Uterus (tissue), 4 donors: Measurements from ENCODE around the gene TMEM131L. TPM values are rescaled to one million over a fixed set of nuclear protein-coding genes. Genes with fewer than 3 reads are reported as not detected.

Experiments used
- DNase-seq, 2 donors: peaks; one replicate each; pipeline ENCODE4 v3.0.0-alpha.2; 2019 to 2020
- H3K27ac ChIP-seq, 2 donors: fragments of 200-600 bp; sonication (generic); 1 replicate in 1 of 2; 2 replicates in 1 of 2; pipeline ENCODE4 v1.5.1; 2016 to 2018
- H3K27me3 ChIP-seq, 2 donors: fragments of 200-600 bp; sonication (generic); one replicate each; pipeline ENCODE4 v1.5.1; 2018 to 2019; ENCODE audit warnings: control low read depth in 1 of 2
- H3K36me3 ChIP-seq, 2 donors: fragments of 200-600 bp; sonication (generic); one replicate each; pipeline ENCODE4 v1.5.1; 2019; ENCODE audit warnings: control low read depth in 1 of 2
- H3K4me1 ChIP-seq, 2 donors: fragments of 200-600 bp; sonication (generic); one replicate each; pipeline ENCODE4 v1.5.1; 2018 to 2019; ENCODE audit warnings: control low read depth in 1 of 2
- H3K4me3 ChIP-seq, 2 donors: fragments of 200-600 bp; sonication (generic); 1 replicate in 1 of 2; 2 replicates in 1 of 2; pipeline ENCODE4 v1.5.1; 2018 to 2019; ENCODE audit warnings: mild to moderate bottlenecking in 1 of 2
- H3K9me3 ChIP-seq, 2 donors: fragments of 200-600 bp; sonication (generic); one replicate each; pipeline ENCODE4 v1.5.1; 2019; ENCODE audit warnings: control low read depth in 1 of 2
- CTCF ChIP-seq, 4 experiments: fragments of 200-600 bp in 2 of 4; fragments of 450-650 bp in 2 of 4; sonication (generic) in 2 of 4; IDR thresholded peaks; one replicate each; pipeline ENCODE4 v1.5.1; 2016 to 2019; ENCODE audit warnings: antibody characterized with exemption in 4 of 4, mild to moderate bottlenecking in 2 of 4, moderate library complexity in 1 of 4
- POLR2A ChIP-seq, 2 donors: fragments of 450-650 bp; IDR thresholded peaks; one replicate each; pipeline ENCODE4 v1.6.1; 2016; ENCODE audit warnings: antibody characterized with exemption in 2 of 2, mild to moderate bottlenecking in 1 of 2, moderate library complexity in 1 of 2
- intact Hi-C: fragments of 100-400 bp; cut with DNase I; formaldehyde crosslinking; loops from one replicate; pipeline ENCODE4 v1.15.1; 2023; ENCODE audit warnings: low total_unique reads
- total RNA-seq, 4 donors: library from RNA; depleted of rRNA in 3 of 4; stranded (reverse); fragments of >200 nt in 3 of 4; gene quantifications; one replicate each; pipeline versions ENCODE4 v1.1.0 to v1.2.4, GENCODE V29; 2014 to 2023
- donor health status: DM: yes; HTN: yes; CAD: no.

Gene TMEM131L
- total RNA-seq, 4 donors from 2014 or later: 2.4 to 49.6 (median 18.0) TPM

GRCh38 chr4:153465140-153465539 is 1.0 kb upstream of the TMEM131L start:
- H3K27me3 ChIP-seq: no peaks in the 10 kb centered on the region
- H3K27ac ChIP-seq: peak overlapping the region; percentile 82 to 88
- H3K4me3 ChIP-seq: peak overlapping the region; percentile 53 to 77
- intact Hi-C loops: no loop called here
- no peak for TF ChIP-seq CTCF (IDR thresholded peaks at IDR 0.05)
- no peak for TF ChIP-seq POLR2A (IDR thresholded peaks at IDR 0.05)
- no peaks in the 10 kb centered on the region for H3K36me3 ChIP-seq
- peaks cover 0 to 4% of the 10 kb centered on the region in 2 donors for H3K4me1 ChIP-seq
- H3K9me3 ChIP-seq: no peaks in the 10 kb centered on the region
- DNase-seq: no peak

DNA sequence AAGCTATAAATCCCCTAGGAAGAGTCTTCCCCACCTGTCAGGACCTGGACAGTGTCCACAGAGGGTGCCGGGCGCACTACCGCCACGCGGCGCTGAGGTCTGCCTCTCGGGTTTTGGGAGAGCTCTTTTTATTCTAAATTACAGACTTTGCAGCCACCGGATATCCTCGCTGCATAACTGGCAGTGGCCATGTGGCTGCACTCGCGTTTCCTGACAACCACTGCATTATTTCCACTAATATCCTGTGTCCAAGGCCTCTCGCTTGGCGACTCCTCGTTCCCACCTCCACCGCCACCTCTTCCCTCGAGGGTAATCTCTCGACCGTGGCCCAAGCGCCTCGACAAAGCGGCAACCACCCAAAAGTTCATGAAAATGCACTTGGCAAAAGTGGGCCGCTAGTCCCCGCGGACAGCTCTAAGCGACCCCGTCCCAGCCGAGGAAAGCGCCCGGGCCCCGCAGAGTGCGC is 512 bp upstream of the TMEM131L start:
- Histone ChIP-seq H3K9me3 (no peaks in the 10 kb centered on the region), H3K27me3 (no peaks in the 10 kb centered on the region), H3K4me3 (peak overlapping the region; percentile 53 to 77), H3K27ac (peak overlapping the region; percentile 82 to 88), H3K4me1 (peaks cover 0 to 4% of the 10 kb centered on the region in 2 donors), H3K36me3 (no peaks in the 10 kb centered on the region)
- intact Hi-C loops: no loop called here
- TF ChIP-seq CTCF (IDR thresholded peaks at IDR 0.05) (peak; percentile 14 to 39 (median 32)), POLR2A (IDR thresholded peaks at IDR 0.05) (no peak)
- peak; percentile 59 to 60 for DNase-seq

DNA sequence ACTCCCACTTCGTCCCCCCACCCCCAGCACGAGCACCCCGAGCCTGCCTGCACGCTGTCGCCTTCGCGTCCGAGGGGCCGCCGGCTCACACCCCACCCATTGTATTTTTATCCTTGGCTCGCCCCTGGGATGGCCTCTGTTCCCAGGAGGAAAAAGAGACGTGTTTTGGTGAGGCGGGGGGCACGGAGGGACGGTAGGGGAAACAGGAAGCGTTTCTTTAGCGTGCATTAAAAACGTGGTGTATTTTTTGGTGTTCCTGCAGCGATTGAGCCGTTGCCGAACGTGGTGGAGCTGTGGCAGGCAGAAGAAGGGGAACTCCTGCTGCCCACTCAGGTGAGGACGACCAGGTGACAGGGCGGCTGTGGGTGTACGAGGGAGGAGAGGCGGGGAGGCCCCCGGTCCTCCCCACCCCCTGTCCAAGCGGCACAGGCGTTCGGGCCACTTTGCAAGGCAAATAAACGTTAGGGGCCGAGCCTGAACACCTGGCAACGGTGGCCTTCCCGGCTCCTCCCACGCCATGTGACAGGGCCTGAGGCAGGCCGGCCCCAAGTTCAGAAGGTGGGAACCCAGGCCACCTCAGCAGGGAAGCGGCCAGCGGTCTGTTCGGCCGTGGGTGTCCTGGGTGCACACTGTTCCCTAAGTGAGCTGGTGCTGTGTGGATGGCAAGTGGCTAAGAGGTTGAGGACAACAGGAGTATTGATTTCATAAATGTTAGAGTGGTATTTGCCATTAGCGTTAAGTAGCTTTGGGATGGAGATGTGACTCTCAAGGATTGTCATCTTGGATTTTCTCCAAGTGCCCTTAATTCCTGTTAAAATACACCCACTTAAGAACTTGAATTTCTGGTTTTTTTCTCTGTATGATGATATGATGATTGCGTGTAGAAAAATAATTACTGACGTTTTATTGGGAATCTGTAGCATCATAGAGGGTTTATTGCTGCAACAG is 1.1 kb downstream of the TMEM131L start:
- H3K27ac ChIP-seq: peak overlapping the region; percentile 71 to 88
- TF ChIP-seq POLR2A (IDR thresholded peaks at IDR 0.05) (no peak), CTCF (IDR thresholded peaks at IDR 0.05) (no peak)
- H3K27me3 ChIP-seq: no peaks in the 10 kb centered on the region
- no peaks in the 10 kb centered on the region for H3K36me3 ChIP-seq
- intact Hi-C loops: no loop called here
- H3K4me1 ChIP-seq: peaks cover 0 to 4% of the 10 kb centered on the region in 2 donors
- H3K4me3 ChIP-seq: peak overlapping the region; percentile 53 to 77
- peak in 1 of 2 donors; percentile 45 for DNase-seq
- no peaks in the 10 kb centered on the region for H3K9me3 ChIP-seq

- Histone ChIP-seq H3K4me3 (peak overlapping the region; percentile 53 to 77), H3K27me3 (no peaks in the 10 kb centered on the region), H3K27ac (peak overlapping the region in 1 of 2 donors; percentile 71), H3K4me1 (peaks cover 0 to 4% of the 10 kb centered on the region in 2 donors), H3K36me3 (no peaks in the 10 kb centered on the region), H3K9me3 (no peaks in the 10 kb centered on the region)
- intact Hi-C loops: no loop called here
- no peak for DNase-seq
- TF ChIP-seq CTCF (IDR thresholded peaks at IDR 0.05) (no peak), POLR2A (IDR thresholded peaks at IDR 0.05) (no peak)
These were observed 1.7 kb downstream of the TMEM131L start for GRCh38 chr4:153467897-153468262.

- no peak for TF ChIP-seq CTCF (IDR thresholded peaks at IDR 0.05)
- no peak for TF ChIP-seq POLR2A (IDR thresholded peaks at IDR 0.05)
- H3K4me1 ChIP-seq: peaks cover 0 to 4% of the 10 kb centered on the region in 2 donors
These were observed 2.4 kb downstream of the TMEM131L start for GRCh38 chr4:153468587-153468986.

More at GRCh38 chr4:153468587-153468986, 2.4 kb downstream of the TMEM131L start:
- H3K27ac ChIP-seq: no peak overlapping the region
- H3K9me3 ChIP-seq: no peaks in the 10 kb centered on the region
- H3K27me3 ChIP-seq: no peaks in the 10 kb centered on the region
- DNase-seq: no peak
- no peaks in the 10 kb centered on the region for H3K36me3 ChIP-seq
- intact Hi-C loops: no loop called here
- no peak overlapping the region for H3K4me3 ChIP-seq
